MM.1S (cell line): ENCODE results near the gene ACOT6.

ENCODE experiments used
- CTCF ChIP-seq: fragments of 300-600 bp; sonication (generic); IDR thresholded peaks from 2 replicates; pipeline ENCODE4 v1.5.1; 2016; ENCODE audit warnings: antibody characterized with exemption, low read length, mixed read lengths
- EZH2 ChIP-seq: fragments of 300-600 bp; sonication (generic); optimal IDR thresholded peaks from 2 replicates; pipeline ENCODE3; 2017; ENCODE audit warnings: low read depth, mild to moderate bottlenecking, antibody characterized with exemption, low read length, mixed read lengths
- EZH2phosphoT487 ChIP-seq: fragments of 300-600 bp; sonication (generic); IDR thresholded peaks from 2 replicates; pipeline ENCODE4 v1.6.1; 2018; ENCODE audit warnings: antibody characterized with exemption, low read length

- TF ChIP-seq CTCF (no peak), EZH2 (no peak), EZH2phosphoT487 (no peak)
Measured at GRCh38 chr14:73567358-73567757, 45.0 kb upstream of the ACOT6 start.
